Endodermal cell (in vitro differentiated cells): ENCODE measurements around the gene APPL1. TPM values are rescaled to one million over a fixed set of nuclear protein-coding genes. Genes with fewer than 3 reads are reported as not detected.

Source experiments
- DNase-seq: peaks from one replicate; pipeline ENCODE4 v3.0.0-alpha.2; 2017
- H3K27ac ChIP-seq: 2 replicates; pipeline ENCODE4 v1.5.1; 2013; ENCODE audit warnings: mild to moderate bottlenecking, low read depth, low read length, moderate library complexity
- H3K27me3 ChIP-seq: 2 replicates; pipeline ENCODE4 v1.6.1; 2013; ENCODE audit warnings: mild to moderate bottlenecking, low read length, moderate library complexity; ENCODE audit not compliant: insufficient read depth, control insufficient read depth, poor library complexity, severe bottlenecking
- H3K36me3 ChIP-seq: 2 replicates; pipeline ENCODE4 v1.7.0; 2013; ENCODE audit warnings: mild to moderate bottlenecking, low read length, moderate library complexity; ENCODE audit not compliant: control insufficient read depth, insufficient read depth
- H3K4me1 ChIP-seq: one replicate; pipeline ENCODE4 v1.7.0; 2013; ENCODE audit warnings: low read length; ENCODE audit not compliant: control insufficient read depth, insufficient read depth
- H3K4me3 ChIP-seq: 2 replicates; pipeline ENCODE4 v1.5.1; 2013; ENCODE audit warnings: mild to moderate bottlenecking, low read length, moderate library complexity
- H3K9ac ChIP-seq: 2 replicates; pipeline ENCODE4 v1.6.1; 2013; ENCODE audit warnings: mild to moderate bottlenecking, low read length, moderate library complexity; ENCODE audit not compliant: poor library complexity, severe bottlenecking; ENCODE audit errors: extremely low read depth
- H3K9me3 ChIP-seq: 2 replicates; pipeline ENCODE4 v1.6.1; 2013; ENCODE audit warnings: mild to moderate bottlenecking, low read length, moderate library complexity; ENCODE audit not compliant: control insufficient read depth
- H3K27ac Mint-ChIP-seq: 2 replicates; pipeline ENCODE4 v1.8.0; 2020; ENCODE audit warnings: mixed read lengths
- H3K27me3 Mint-ChIP-seq: 2 replicates; pipeline ENCODE4 v1.8.0; 2021; ENCODE audit warnings: mild to moderate bottlenecking, mixed read lengths; ENCODE audit not compliant: insufficient read depth
- H3K36me3 Mint-ChIP-seq: 2 replicates; pipeline ENCODE4 v1.8.0; 2020; ENCODE audit warnings: low read depth, mixed read lengths
- H3K4me1 Mint-ChIP-seq: 2 replicates; pipeline ENCODE4 v1.8.0; 2020; ENCODE audit warnings: mixed read lengths
- H3K4me3 Mint-ChIP-seq: 2 replicates; pipeline ENCODE4 v1.8.0; 2020; ENCODE audit warnings: mild to moderate bottlenecking, moderate library complexity, mixed read lengths
- H3K9me3 Mint-ChIP-seq: 2 replicates; pipeline ENCODE4 v1.8.0; 2020; ENCODE audit warnings: mild to moderate bottlenecking, mixed read lengths
- CTCF ChIP-seq: fragments of 200-600 bp; sonication (generic); conservative IDR thresholded peaks from 2 replicates; pipeline ENCODE4 v1.5.0; 2021; ENCODE audit warnings: antibody characterized with exemption, mild to moderate bottlenecking
- WGBS, 2 experiments: methylation state at CpG; one replicate each; pipeline versions ENCODE4 v1.1.5 to v1.1.7; 2013; ENCODE audit warnings: missing lambda C conversion rate in 2 of 2, mixed read lengths in 1 of 2; ENCODE audit not compliant: insufficient coverage in 1 of 2, insufficient read length in 1 of 2; 5-methylcytosine and 5-hydroxymethylcytosine counted together
- total RNA-seq, 2 donors: library from RNA; stranded (reverse); fragmentation: NEBNext Ultra II Directional in 1 of 2; extraction: Animal tissue kit (Norgen Biotek cat#: 25700) in 1 of 2; gene quantifications; 2 replicates in 1 of 2; 3 replicates in 1 of 2; pipeline ENCODE4 v1.2.1, GENCODE V29; 2021

Gene APPL1
- total RNA-seq, 2 donors from 2014 or later, result 46.9 to 61.1 TPM

GRCh38 chr3:57224856-57225255, 2.7 kb upstream of the APPL1 start:
- Histone ChIP-seq H3K27me3 (no peaks in the 10 kb centered on the region), H3K27ac (no peak overlapping the region), H3K36me3 (no peaks in the 10 kb centered on the region), H3K4me3 (no peak overlapping the region), H3K4me1 (peaks cover 3% of the 10 kb centered on the region), H3K9me3 (no peaks in the 10 kb centered on the region), H3K9ac (no peak overlapping the region)
- TF ChIP-seq CTCF, result no peak
- H3K9me3 Mint-ChIP-seq, result no peaks in the 10 kb centered on the region
- H3K36me3 Mint-ChIP-seq, result no peaks in the 10 kb centered on the region
- H3K27ac Mint-ChIP-seq, result no peak overlapping the region
- no peak for DNase-seq
- H3K4me3 Mint-ChIP-seq, result no peak overlapping the region
- 86 to 92% methylated on average over 3 to 4 of the region's 4 CpGs for WGBS, 2 experiments
- peaks cover 18% of the 10 kb centered on the region for H3K4me1 Mint-ChIP-seq
- no peaks in the 10 kb centered on the region for H3K27me3 Mint-ChIP-seq

- peaks cover 18% of the 10 kb centered on the region for H3K4me1 Mint-ChIP-seq
- H3K36me3 Mint-ChIP-seq, result no peaks in the 10 kb centered on the region
- no peak overlapping the region for H3K27ac ChIP-seq
- no peak overlapping the region for H3K27ac Mint-ChIP-seq
- no peaks in the 10 kb centered on the region for H3K9me3 Mint-ChIP-seq
- H3K9me3 ChIP-seq, result no peaks in the 10 kb centered on the region
- no peak overlapping the region for H3K9ac ChIP-seq
- no peak for DNase-seq
- no peaks in the 10 kb centered on the region for H3K27me3 ChIP-seq
- no peak for TF ChIP-seq CTCF
- no peak overlapping the region for H3K4me3 Mint-ChIP-seq
- peaks cover 3% of the 10 kb centered on the region for H3K4me1 ChIP-seq
- no peaks in the 10 kb centered on the region for H3K27me3 Mint-ChIP-seq
- no peaks in the 10 kb centered on the region for H3K36me3 ChIP-seq
- no peak overlapping the region for H3K4me3 ChIP-seq
- WGBS, 2 experiments, result 71 to 97% methylated on average over 1 to 2 of the region's 2 CpGs
Observed at GRCh38 chr3:57226176-57226575, 1.4 kb upstream of the APPL1 start.

GRCh38 chr3:57227930-57228751, 612 bp downstream of the APPL1 start:
- peak overlapping the region; percentile 83 for H3K4me3 ChIP-seq
- Mint-ChIP-seq H3K4me1 (peaks cover 18% of the 10 kb centered on the region), H3K36me3 (peaks cover 6% of the 10 kb centered on the region), H3K27me3 (no peaks in the 10 kb centered on the region), H3K9me3 (no peaks in the 10 kb centered on the region), H3K4me3 (peak overlapping the region; percentile 88), H3K27ac (peak overlapping the region; percentile 61)
- 0 to 1% methylated on average over 29 to 70 of the region's 70 CpGs for WGBS, 2 experiments
- peak overlapping the region; percentile 6 for H3K27ac ChIP-seq
- no peaks in the 10 kb centered on the region for H3K9me3 ChIP-seq
- DNase-seq, result peak; percentile 65
- H3K9ac ChIP-seq, result peak overlapping the region; percentile 59
- peaks cover 6% of the 10 kb centered on the region for H3K36me3 ChIP-seq
- no peaks in the 10 kb centered on the region for H3K27me3 ChIP-seq
- peaks cover 3% of the 10 kb centered on the region for H3K4me1 ChIP-seq
- no peak for TF ChIP-seq CTCF
